ENCODE measurements around the gene TNFRSF19. TPM values are rescaled to one million over a fixed set of nuclear protein-coding genes. Genes with fewer than 3 reads are reported as not detected.

Gene TNFRSF19
- total and polyA plus RNA-seq, 2 of the 13 experiments (the other 11 are each of a cell fraction or from before 2014, with no cell fraction given): 75.3 to 77.7 TPM

DNA sequence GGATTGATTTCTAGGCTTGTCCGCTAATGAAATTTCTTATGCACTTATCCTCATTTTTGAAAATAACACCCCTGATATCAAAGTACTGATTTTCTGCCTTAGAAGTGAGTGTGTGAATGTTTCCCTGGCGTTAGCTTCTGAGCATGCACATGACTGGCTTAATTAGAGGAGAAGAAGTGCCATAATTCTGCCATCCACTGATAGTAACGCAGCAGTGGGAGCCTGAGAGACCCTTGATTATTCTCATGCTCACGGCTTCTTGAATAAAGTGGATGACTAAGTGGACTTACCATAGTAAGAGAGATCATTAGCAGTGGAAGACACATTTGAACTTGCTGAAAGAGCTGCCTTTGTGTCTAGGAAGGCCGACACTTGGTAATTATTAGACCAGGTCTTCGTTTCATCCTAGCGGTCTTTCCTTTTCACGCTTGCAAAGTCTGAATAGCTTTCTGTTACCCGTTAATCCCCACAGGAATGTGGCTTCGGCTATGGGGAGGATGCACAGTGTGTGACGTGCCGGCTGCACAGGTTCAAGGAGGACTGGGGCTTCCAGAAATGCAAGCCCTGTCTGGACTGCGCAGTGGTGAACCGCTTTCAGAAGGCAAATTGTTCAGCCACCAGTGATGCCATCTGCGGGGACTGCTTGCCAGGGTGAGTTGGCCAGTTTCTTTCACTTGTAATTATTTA lies 45.3 kb downstream of the TNFRSF19 start (continued):
- TF ChIP-seq, protein P1, sequence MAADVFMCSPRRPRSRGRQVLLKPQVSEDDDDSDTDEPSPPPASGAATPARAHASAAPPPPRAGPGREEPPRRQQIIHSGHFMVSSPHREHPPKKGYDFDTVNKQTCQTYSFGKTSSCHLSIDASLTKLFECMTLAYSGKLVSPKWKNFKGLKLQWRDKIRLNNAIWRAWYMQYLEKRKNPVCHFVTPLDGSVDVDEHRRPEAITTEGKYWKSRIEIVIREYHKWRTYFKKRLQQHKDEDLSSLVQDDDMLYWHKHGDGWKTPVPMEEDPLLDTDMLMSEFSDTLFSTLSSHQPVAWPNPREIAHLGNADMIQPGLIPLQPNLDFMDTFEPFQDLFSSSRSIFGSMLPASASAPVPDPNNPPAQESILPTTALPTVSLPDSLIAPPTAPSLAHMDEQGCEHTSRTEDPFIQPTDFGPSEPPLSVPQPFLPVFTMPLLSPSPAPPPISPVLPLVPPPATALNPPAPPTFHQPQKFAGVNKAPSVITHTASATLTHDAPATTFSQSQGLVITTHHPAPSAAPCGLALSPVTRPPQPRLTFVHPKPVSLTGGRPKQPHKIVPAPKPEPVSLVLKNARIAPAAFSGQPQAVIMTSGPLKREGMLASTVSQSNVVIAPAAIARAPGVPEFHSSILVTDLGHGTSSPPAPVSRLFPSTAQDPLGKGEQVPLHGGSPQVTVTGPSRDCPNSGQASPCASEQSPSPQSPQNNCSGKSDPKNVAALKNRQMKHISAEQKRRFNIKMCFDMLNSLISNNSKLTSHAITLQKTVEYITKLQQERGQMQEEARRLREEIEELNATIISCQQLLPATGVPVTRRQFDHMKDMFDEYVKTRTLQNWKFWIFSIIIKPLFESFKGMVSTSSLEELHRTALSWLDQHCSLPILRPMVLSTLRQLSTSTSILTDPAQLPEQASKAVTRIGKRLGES (CRISPR knock-in tag; IDR thresholded peaks at IDR 0.05; ENCODE audit: borderline replicate concordance): no peak
- TF ChIP-seq ZNF589 (CRISPR knock-in tag; conservative IDR thresholded peaks at IDR 0.05) (no peak), ZNF205 (CRISPR knock-in tag; IDR thresholded peaks at IDR 0.05) (no peak), CBX2 (IDR thresholded peaks at IDR 0.05; ENCODE audit: low read depth, low read length) (no peak), CBX2 (CRISPR knock-in tag; IDR thresholded peaks at IDR 0.05; ENCODE audit: low read depth) (no peak), ZNF83 (CRISPR knock-in tag; IDR thresholded peaks at IDR 0.05; ENCODE audit: borderline replicate concordance) (no peak), SPEN (CRISPR knock-in tag; IDR thresholded peaks at IDR 0.05; ENCODE audit: low read depth) (0 out of 2 replicates have a peak, but pooled peaks have one; percentile 30), RORA (CRISPR knock-in tag; IDR thresholded peaks at IDR 0.05) (no peak), HMGA1 (CRISPR knock-in tag; conservative IDR thresholded peaks at IDR 0.05) (no peak), FOXJ3 (CRISPR knock-in tag; IDR thresholded peaks at IDR 0.05; ENCODE audit: borderline replicate concordance) (no peak), ZNF713 (CRISPR knock-in tag; IDR thresholded peaks at IDR 0.05) (no peak), HOXA9 (CRISPR knock-in tag; IDR thresholded peaks at IDR 0.05; ENCODE audit: borderline replicate concordance) (no peak), ZSCAN12 (CRISPR knock-in tag; IDR thresholded peaks at IDR 0.05) (no peak), ZNF761 (CRISPR knock-in tag; conservative IDR thresholded peaks at IDR 0.05) (no peak), ZNF235 (CRISPR knock-in tag; IDR thresholded peaks at IDR 0.05; ENCODE audit: borderline replicate concordance) (no peak)
- TF ChIP-seq, protein P2, sequence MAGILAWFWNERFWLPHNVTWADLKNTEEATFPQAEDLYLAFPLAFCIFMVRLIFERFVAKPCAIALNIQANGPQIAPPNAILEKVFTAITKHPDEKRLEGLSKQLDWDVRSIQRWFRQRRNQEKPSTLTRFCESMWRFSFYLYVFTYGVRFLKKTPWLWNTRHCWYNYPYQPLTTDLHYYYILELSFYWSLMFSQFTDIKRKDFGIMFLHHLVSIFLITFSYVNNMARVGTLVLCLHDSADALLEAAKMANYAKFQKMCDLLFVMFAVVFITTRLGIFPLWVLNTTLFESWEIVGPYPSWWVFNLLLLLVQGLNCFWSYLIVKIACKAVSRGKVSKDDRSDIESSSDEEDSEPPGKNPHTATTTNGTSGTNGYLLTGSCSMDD (CRISPR knock-in tag; IDR thresholded peaks at IDR 0.05): no peak
- TF ChIP-seq, protein P3, sequence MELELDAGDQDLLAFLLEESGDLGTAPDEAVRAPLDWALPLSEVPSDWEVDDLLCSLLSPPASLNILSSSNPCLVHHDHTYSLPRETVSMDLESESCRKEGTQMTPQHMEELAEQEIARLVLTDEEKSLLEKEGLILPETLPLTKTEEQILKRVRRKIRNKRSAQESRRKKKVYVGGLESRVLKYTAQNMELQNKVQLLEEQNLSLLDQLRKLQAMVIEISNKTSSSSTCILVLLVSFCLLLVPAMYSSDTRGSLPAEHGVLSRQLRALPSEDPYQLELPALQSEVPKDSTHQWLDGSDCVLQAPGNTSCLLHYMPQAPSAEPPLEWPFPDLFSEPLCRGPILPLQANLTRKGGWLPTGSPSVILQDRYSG (CRISPR knock-in tag; IDR thresholded peaks at IDR 0.05): no peak
- TF ChIP-seq, protein P4, sequence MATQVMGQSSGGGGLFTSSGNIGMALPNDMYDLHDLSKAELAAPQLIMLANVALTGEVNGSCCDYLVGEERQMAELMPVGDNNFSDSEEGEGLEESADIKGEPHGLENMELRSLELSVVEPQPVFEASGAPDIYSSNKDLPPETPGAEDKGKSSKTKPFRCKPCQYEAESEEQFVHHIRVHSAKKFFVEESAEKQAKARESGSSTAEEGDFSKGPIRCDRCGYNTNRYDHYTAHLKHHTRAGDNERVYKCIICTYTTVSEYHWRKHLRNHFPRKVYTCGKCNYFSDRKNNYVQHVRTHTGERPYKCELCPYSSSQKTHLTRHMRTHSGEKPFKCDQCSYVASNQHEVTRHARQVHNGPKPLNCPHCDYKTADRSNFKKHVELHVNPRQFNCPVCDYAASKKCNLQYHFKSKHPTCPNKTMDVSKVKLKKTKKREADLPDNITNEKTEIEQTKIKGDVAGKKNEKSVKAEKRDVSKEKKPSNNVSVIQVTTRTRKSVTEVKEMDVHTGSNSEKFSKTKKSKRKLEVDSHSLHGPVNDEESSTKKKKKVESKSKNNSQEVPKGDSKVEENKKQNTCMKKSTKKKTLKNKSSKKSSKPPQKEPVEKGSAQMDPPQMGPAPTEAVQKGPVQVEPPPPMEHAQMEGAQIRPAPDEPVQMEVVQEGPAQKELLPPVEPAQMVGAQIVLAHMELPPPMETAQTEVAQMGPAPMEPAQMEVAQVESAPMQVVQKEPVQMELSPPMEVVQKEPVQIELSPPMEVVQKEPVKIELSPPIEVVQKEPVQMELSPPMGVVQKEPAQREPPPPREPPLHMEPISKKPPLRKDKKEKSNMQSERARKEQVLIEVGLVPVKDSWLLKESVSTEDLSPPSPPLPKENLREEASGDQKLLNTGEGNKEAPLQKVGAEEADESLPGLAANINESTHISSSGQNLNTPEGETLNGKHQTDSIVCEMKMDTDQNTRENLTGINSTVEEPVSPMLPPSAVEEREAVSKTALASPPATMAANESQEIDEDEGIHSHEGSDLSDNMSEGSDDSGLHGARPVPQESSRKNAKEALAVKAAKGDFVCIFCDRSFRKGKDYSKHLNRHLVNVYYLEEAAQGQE (IDR thresholded peaks at IDR 0.05; ENCODE audit: borderline replicate concordance in 1 of 2, low read depth in 1 of 2, low read length in 2 of 2): no peak
- TF ChIP-seq, protein P5, sequence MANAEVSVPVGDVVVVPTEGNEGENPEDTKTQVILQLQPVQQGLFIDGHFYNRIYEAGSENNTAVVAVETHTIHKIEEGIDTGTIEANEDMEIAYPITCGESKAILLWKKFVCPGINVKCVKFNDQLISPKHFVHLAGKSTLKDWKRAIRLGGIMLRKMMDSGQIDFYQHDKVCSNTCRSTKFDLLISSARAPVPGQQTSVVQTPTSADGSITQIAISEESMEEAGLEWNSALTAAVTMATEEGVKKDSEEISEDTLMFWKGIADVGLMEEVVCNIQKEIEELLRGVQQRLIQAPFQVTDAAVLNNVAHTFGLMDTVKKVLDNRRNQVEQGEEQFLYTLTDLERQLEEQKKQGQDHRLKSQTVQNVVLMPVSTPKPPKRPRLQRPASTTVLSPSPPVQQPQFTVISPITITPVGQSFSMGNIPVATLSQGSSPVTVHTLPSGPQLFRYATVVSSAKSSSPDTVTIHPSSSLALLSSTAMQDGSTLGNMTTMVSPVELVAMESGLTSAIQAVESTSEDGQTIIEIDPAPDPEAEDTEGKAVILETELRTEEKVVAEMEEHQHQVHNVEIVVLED (CRISPR knock-in tag; IDR thresholded peaks at IDR 0.05; ENCODE audit: borderline replicate concordance): 0 out of 2 replicates have a peak, but pooled peaks have one; percentile 34
